Measurements from ENCODE around the gene LIG1. TPM values are rescaled to one million over a fixed set of nuclear protein-coding genes. Genes with fewer than 3 reads are reported as not detected.
A peak's percentile ranks its signal among the peaks of the same experiment; 100 is the strongest.
"Not testable (repeated sequence)": the region's sequence is repeated elsewhere in the genome, so short reads cannot be mapped to it uniquely, and the experiment has no call there.

The LIG1 gene
- total RNA-seq, 1 donor from 2014 or later: 3.4 TPM

GRCh38 chr19:48102870-48103751 lies 67.0 kb downstream of the LIG1 start:
- peaks cover 59% of the 10 kb centered on the region for H3K36me3 ChIP-seq
- intact Hi-C loops (cut with micrococcal nuclease): no loop called here
- H3K9me3 ChIP-seq (replicated peaks): no peaks in the 10 kb centered on the region
- H3K27ac ChIP-seq (replicated peaks): no peak overlapping the region
- DNase-seq: no peak
- TF ChIP-seq CTCF (IDR thresholded peaks at IDR 0.05; ENCODE audit: borderline replicate concordance): peak; percentile 64
- H3K4me1 ChIP-seq: peaks cover 8% of the 10 kb centered on the region
- no peak overlapping the region for H3K4me3 ChIP-seq
- H3K27me3 ChIP-seq (ENCODE audit: low read depth): no peaks in the 10 kb centered on the region

GRCh38 chr19:48095612-48096175 lies 74.5 kb downstream of the LIG1 start:
- Histone ChIP-seq H3K27me3 (ENCODE audit: low read depth) (no peaks in the 10 kb centered on the region), H3K9me3 (replicated peaks) (peaks cover 14% of the 10 kb centered on the region), H3K27ac (replicated peaks) (no peak overlapping the region), H3K4me3 (no peak overlapping the region), H3K4me1 (no peaks in the 10 kb centered on the region), H3K36me3 (peaks cover 81% of the 10 kb centered on the region)
- intact Hi-C loops (cut with micrococcal nuclease): no loop called here
- TF ChIP-seq CTCF (IDR thresholded peaks at IDR 0.05; ENCODE audit: borderline replicate concordance): no peak
- DNase-seq: no peak

GRCh38 chr19:48094855-48095203 lies 75.3 kb downstream of the LIG1 start:
- Histone ChIP-seq H3K9me3 (replicated peaks) (peaks cover 14% of the 10 kb centered on the region), H3K27me3 (ENCODE audit: low read depth) (no peaks in the 10 kb centered on the region), H3K36me3 (peaks cover 77% of the 10 kb centered on the region), H3K27ac (replicated peaks) (no peak overlapping the region), H3K4me3 (no peak overlapping the region), H3K4me1 (no peaks in the 10 kb centered on the region)
- TF ChIP-seq CTCF (IDR thresholded peaks at IDR 0.05; ENCODE audit: borderline replicate concordance): no peak
- no peak for DNase-seq
- intact Hi-C loops (cut with micrococcal nuclease): no loop called here

DNA sequence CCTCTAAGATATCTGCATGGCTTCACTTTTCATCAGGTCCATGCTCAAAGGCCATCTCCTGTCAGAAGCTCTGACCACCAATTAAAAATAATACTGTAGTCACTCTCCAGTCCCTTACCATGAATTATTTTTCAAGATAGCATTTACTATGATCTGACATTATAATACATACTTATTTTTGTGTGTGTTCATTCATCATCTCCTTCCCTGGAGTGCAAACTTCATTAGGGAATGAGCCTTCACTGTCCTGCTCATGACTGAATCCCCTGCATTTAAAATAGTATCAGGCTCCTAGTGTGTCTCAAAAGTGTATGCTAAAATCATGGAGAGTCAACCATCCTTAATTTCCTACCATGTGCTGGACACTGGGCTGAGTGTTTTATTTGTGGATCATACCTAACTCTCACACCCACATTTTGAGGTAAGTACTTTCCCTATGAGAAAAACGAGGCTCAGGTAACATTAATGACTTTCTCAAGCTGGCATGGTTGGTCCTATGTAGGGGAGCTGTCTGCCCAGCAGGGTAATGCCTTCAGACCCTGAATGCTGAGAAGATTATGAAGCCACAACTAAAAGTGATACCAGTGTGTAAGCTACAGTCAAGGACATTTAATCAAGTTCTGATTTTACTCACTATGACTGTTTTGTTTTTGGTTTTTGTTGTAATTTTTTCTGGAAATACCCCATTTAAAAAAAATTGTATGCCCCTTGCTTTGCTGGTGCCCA lies 75.9 kb downstream of the LIG1 start:
- no peak overlapping the region for H3K27ac ChIP-seq (replicated peaks)
- peaks cover 14% of the 10 kb centered on the region for H3K9me3 ChIP-seq (replicated peaks)
- intact Hi-C loops (cut with micrococcal nuclease): no loop called here
- H3K4me3 ChIP-seq: no peak overlapping the region
- H3K4me1 ChIP-seq: no peaks in the 10 kb centered on the region
- no peak for DNase-seq
- peaks cover 75% of the 10 kb centered on the region for H3K36me3 ChIP-seq
- TF ChIP-seq CTCF (IDR thresholded peaks at IDR 0.05; ENCODE audit: borderline replicate concordance): no peak
- H3K27me3 ChIP-seq (ENCODE audit: low read depth): no peaks in the 10 kb centered on the region

GRCh38 chr19:48091111-48091718 lies 78.9 kb downstream of the LIG1 start:
- H3K27ac ChIP-seq (replicated peaks); H3K27me3 ChIP-seq (ENCODE audit: low read depth); H3K4me1 ChIP-seq; H3K4me3 ChIP-seq; DNase-seq; intact Hi-C loops (cut with micrococcal nuclease): not testable (repeated sequence)
- H3K9me3 ChIP-seq (replicated peaks): peaks cover 14% of the 10 kb centered on the region
- peaks cover 52% of the 10 kb centered on the region for H3K36me3 ChIP-seq
